Testis (tissue), 2 donors: ENCODE measurements around the gene AP1G1.

Experiments
- CTCF ChIP-seq, 3 experiments: fragments of 450-650 bp in 2 of 3; fragments of 200-600 bp in 1 of 3; sonication (generic) in 1 of 3; IDR thresholded peaks; one replicate each; pipeline ENCODE4 v1.5.1; 2016 to 2019; ENCODE audit warnings: antibody characterized with exemption in 3 of 3, mild to moderate bottlenecking in 2 of 3, moderate library complexity in 1 of 3
- POLR2A ChIP-seq: fragments of 450-650 bp; IDR thresholded peaks from one replicate; pipeline ENCODE4 v1.6.1; 2017; ENCODE audit warnings: antibody characterized with exemption, mild to moderate bottlenecking, moderate library complexity

DNA sequence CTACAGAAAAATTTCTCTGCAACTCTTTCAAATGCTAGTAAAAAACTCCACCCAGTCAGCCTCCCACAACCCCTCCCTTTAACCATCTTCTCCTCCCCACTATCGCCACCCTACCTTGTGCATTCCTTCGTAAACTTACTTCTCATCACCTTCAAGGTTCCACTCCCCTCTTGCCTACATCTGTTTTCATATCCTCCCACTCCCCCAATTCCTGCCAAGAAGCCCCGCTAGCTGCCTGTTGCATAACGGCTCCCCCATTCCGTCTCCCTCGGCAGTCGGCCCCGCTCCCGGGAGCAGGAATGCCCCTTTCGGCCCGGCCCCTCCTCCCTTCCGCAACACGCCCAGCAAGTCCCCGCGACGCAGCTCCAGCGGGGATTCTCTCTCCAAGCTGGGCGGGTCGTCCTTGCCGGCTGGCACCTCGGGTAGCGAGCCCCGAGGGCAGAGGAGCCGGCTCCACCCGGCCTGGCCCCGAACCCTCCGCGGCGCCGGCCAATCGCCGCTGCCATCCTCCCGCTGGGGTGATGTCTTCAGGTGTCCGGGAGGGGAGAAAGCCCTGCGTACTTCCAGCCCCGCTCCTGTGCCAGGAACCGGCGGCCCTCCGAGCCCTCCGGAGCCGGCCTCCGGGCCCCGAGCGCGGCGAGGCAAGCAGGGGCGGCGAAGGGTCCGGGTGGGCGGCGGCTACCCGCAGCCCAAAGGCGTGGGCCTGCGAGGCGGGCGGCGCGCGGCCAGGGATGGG lies 85.7 kb downstream of the AP1G1 start:
- TF ChIP-seq CTCF (IDR thresholded peaks at IDR 0.05) (no peak), POLR2A (no peak)
